Fibroblast of lung (primary cell): ENCODE data around the gene RBL2.

Source experiments
- EZH2 ChIP-seq: IDR thresholded peaks from 2 replicates; pipeline ENCODE4 v1.5.1; 2012; ENCODE audit warnings: low read length, control low read depth, mild to moderate bottlenecking; ENCODE audit errors: missing control alignments
- TF ChIP-seq, protein P1 (sequence below), 2 donors: IDR thresholded peaks in 1 of 2; conservative IDR thresholded peaks in 1 of 2; 1 replicate in 1 of 2; 2 replicates in 1 of 2; pipeline ENCODE4 v1.5.1; 2011 to 2012; ENCODE audit warnings: low read length in 2 of 2, control low read depth in 1 of 2, inconsistent platforms in 1 of 2, low read depth in 1 of 2, mild to moderate bottlenecking in 1 of 2

GRCh38 chr16:53484542-53484941, 50.3 kb downstream of the RBL2 start:
- no peak for TF ChIP-seq EZH2
- TF ChIP-seq, protein P1, sequence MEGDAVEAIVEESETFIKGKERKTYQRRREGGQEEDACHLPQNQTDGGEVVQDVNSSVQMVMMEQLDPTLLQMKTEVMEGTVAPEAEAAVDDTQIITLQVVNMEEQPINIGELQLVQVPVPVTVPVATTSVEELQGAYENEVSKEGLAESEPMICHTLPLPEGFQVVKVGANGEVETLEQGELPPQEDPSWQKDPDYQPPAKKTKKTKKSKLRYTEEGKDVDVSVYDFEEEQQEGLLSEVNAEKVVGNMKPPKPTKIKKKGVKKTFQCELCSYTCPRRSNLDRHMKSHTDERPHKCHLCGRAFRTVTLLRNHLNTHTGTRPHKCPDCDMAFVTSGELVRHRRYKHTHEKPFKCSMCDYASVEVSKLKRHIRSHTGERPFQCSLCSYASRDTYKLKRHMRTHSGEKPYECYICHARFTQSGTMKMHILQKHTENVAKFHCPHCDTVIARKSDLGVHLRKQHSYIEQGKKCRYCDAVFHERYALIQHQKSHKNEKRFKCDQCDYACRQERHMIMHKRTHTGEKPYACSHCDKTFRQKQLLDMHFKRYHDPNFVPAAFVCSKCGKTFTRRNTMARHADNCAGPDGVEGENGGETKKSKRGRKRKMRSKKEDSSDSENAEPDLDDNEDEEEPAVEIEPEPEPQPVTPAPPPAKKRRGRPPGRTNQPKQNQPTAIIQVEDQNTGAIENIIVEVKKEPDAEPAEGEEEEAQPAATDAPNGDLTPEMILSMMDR (conservative IDR thresholded peaks at IDR 0.05 in 1 of 2, IDR thresholded peaks at IDR 0.05 in 1 of 2; ENCODE audit: low read depth in 1 of 2, low read length in 2 of 2) = no peak
